ENCODE results near the gene ATP11B. TPM values are rescaled to one million over a fixed set of nuclear protein-coding genes. Genes with fewer than 3 reads are reported as not detected.

ATP11B gene
- polyA plus RNA-seq, 2 donors = 25.7 to 32.9 TPM

DNA sequence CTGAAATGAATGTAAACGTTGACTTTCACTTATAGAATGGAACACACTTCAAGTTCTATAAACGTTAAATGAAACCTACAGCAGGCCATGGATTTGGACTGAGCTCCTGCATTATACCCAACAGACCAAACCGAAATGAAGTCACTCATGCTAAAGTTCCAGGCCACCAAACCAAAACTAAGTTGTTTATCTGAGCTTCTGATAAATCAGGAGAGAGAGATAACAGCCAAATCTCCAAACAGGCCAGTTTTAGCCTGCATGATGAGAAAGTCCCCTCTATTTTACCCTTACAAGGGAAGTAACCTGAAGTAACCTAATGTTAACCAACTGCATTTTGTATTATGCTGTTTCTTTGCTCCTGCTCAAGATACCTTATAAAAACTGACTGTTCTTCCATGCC is 142.5 kb downstream of the ATP11B start:
- WGBS, 2 donors = 64 to 68% methylated on average over 3 of the region's 3 CpGs

DNA sequence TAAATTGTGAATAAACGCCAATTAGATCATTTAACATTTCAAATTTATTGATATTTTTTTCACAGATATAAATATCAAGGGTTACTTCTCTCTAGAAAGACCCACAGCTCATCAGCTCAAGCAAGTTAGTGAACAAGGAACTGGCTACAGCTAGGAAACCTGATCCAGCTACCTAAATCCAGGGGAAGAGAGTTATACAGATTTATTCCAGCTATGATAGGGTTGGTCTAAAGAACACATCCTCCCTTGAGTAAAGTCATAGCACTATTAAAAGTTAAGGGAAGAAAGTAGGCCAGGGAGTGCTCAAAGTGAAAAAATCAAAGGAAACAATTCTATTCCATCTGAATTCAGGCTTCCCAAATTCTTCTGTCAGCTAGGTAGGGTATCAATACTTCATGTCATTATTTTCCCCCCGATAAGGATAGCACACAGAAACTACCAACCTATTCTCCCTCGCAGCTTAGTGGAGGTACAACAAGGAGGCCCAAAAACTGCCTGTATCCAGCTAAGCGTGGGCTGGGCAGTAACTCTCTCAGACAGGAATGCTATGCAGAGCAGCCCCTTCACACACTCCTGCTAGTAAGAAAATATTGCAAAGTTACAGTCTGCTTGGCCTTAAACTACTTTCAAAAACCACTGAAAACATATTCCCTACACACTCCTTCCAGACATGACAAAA is 143.1 kb downstream of the ATP11B start:
- H3K4me1 ChIP-seq (ENCODE audit: control insufficient read depth in 2 of 2, insufficient read depth in 2 of 2, low read length in 1 of 2) = no peaks in the 10 kb centered on the region
- no peak overlapping the region for H3K27ac ChIP-seq (ENCODE audit: low read depth in 2 of 2, low read length in 1 of 2)
- H3K27me3 ChIP-seq (ENCODE audit: control insufficient read depth in 1 of 2, insufficient read depth in 2 of 2, low read length in 2 of 2) = no peaks in the 10 kb centered on the region
- no peak overlapping the region for H3K4me3 ChIP-seq (ENCODE audit: low read depth in 1 of 2, low read length in 2 of 2)
- no peaks in the 10 kb centered on the region for H3K36me3 ChIP-seq (ENCODE audit: control insufficient read depth in 2 of 2, insufficient read depth in 2 of 2, low read length in 1 of 2)
- 92 to 95% methylated on average over 4 of the region's 4 CpGs for WGBS, 2 donors
- no peaks in the 10 kb centered on the region for H3K9me3 ChIP-seq (ENCODE audit: control insufficient read depth in 2 of 2, insufficient read depth in 1 of 2, low read depth in 1 of 2, low read length in 1 of 2)

More for the DNA sequence above, 142.5 kb downstream of the ATP11B start:
- no peaks in the 10 kb centered on the region for H3K9me3 ChIP-seq (ENCODE audit: control insufficient read depth in 2 of 2, insufficient read depth in 1 of 2, low read depth in 1 of 2, low read length in 1 of 2)
- H3K36me3 ChIP-seq (ENCODE audit: control insufficient read depth in 2 of 2, insufficient read depth in 2 of 2, low read length in 1 of 2) = no peaks in the 10 kb centered on the region
- H3K27ac ChIP-seq (ENCODE audit: low read depth in 2 of 2, low read length in 1 of 2) = no peak overlapping the region
- no peaks in the 10 kb centered on the region for H3K27me3 ChIP-seq (ENCODE audit: control insufficient read depth in 1 of 2, insufficient read depth in 2 of 2, low read length in 2 of 2)
- H3K4me3 ChIP-seq (ENCODE audit: low read depth in 1 of 2, low read length in 2 of 2) = no peak overlapping the region
- no peaks in the 10 kb centered on the region for H3K4me1 ChIP-seq (ENCODE audit: control insufficient read depth in 2 of 2, insufficient read depth in 2 of 2, low read length in 1 of 2)

DNA sequence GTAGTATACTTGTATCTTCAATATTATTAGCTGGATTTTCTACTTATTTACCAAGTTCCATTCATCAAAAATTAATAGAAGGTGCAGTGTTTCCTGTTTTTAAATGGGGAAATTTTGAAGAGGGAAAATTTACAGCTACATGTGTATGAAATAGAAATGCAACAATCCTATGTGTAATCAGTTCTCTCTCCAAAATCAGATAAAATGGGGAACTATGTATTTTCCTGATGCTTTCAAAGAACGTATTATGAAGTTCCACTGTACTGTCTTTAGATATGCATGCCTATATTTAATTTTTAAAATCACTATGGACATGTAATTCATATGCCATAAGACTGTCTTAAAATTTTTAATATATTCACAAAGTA is 143.6 kb downstream of the ATP11B start:
- H3K27me3 ChIP-seq (ENCODE audit: control insufficient read depth in 1 of 2, insufficient read depth in 2 of 2, low read length in 2 of 2) = no peaks in the 10 kb centered on the region
- H3K9me3 ChIP-seq (ENCODE audit: control insufficient read depth in 2 of 2, insufficient read depth in 1 of 2, low read depth in 1 of 2, low read length in 1 of 2) = no peaks in the 10 kb centered on the region
- no peak overlapping the region for H3K4me3 ChIP-seq (ENCODE audit: low read depth in 1 of 2, low read length in 2 of 2)
- no peaks in the 10 kb centered on the region for H3K36me3 ChIP-seq (ENCODE audit: control insufficient read depth in 2 of 2, insufficient read depth in 2 of 2, low read length in 1 of 2)
- WGBS, 2 donors = 85 to 90% methylated on average over 1 of the region's 1 CpG
- H3K27ac ChIP-seq (ENCODE audit: low read depth in 2 of 2, low read length in 1 of 2) = no peak overlapping the region
- no peaks in the 10 kb centered on the region for H3K4me1 ChIP-seq (ENCODE audit: control insufficient read depth in 2 of 2, insufficient read depth in 2 of 2, low read length in 1 of 2)

DNA sequence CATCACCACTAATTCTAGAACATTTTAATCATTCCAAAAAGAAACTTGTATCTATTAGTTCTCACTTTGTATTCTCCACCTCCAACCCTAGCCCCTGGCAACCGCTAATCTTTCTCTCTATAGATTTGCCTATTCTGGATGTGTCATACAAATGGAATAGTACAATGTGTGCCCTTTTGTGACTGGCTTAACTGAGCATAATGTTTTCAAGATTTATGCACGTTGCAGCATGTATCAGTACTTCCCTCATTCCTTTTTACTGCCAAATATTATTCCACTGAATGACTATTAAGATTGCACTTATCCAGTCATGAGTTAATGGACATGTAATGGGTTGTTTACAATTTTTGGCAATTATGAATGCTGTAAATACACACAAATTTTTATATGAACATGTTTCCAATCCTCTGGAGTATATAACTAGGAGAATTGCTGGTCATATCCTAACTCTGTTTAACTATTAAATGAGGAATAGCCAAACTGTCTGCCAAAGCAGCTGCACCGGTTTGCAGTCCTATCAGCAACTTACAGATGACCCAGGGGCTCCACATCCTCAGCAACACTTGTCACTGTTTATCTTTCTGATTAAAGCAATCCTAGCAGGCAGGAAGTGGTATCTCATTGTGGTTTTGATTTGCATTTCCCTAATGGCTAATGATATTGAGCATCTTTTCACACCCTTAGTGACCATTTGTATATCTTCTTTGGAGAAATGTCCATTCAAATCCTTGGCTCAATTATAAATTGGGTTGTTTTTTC is 144.2 kb downstream of the ATP11B start:
- H3K4me3 ChIP-seq (ENCODE audit: low read depth in 1 of 2, low read length in 2 of 2) = no peak overlapping the region
- H3K27ac ChIP-seq (ENCODE audit: low read depth in 2 of 2, low read length in 1 of 2) = no peak overlapping the region
- 49 to 70% methylated on average over 3 of the region's 3 CpGs for WGBS, 2 donors
- H3K9me3 ChIP-seq (ENCODE audit: control insufficient read depth in 2 of 2, insufficient read depth in 1 of 2, low read depth in 1 of 2, low read length in 1 of 2) = no peaks in the 10 kb centered on the region
- no peaks in the 10 kb centered on the region for H3K36me3 ChIP-seq (ENCODE audit: control insufficient read depth in 2 of 2, insufficient read depth in 2 of 2, low read length in 1 of 2)
- no peaks in the 10 kb centered on the region for H3K4me1 ChIP-seq (ENCODE audit: control insufficient read depth in 2 of 2, insufficient read depth in 2 of 2, low read length in 1 of 2)
- H3K27me3 ChIP-seq (ENCODE audit: control insufficient read depth in 1 of 2, insufficient read depth in 2 of 2, low read length in 2 of 2) = no peaks in the 10 kb centered on the region

DNA sequence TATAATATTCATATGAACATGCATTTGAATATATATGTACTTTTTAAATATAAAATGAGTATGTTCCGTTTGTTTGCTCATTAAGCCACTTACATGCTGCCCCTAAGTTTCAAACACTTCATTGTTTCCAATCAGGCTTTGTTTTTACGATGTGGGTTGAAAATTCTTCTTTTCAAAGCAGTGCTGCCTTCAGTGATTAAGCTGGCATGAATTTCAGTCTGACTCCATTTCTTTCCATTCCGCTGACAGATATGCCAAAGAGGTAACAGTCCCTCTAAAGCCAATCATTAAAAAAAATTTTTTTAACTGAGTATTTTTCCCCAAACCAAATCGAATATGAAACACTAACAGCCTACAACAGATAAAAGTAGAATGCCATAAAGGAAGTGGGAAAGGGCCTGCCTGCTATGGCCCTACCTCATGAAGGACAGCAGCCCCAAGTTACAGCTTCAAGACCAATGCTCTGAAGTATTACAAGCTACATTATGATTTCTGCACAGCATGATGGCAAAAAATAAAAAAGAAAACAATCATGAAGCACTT is 147.0 kb downstream of the ATP11B start:
- no peaks in the 10 kb centered on the region for H3K4me1 ChIP-seq (ENCODE audit: control insufficient read depth in 2 of 2, insufficient read depth in 2 of 2, low read length in 1 of 2)
- H3K36me3 ChIP-seq (ENCODE audit: control insufficient read depth in 2 of 2, insufficient read depth in 2 of 2, low read length in 1 of 2) = no peaks in the 10 kb centered on the region
- WGBS, 2 donors = 89 to 90% methylated on average over 4 of the region's 4 CpGs
- H3K9me3 ChIP-seq (ENCODE audit: control insufficient read depth in 2 of 2, insufficient read depth in 1 of 2, low read depth in 1 of 2, low read length in 1 of 2) = no peaks in the 10 kb centered on the region
- no peaks in the 10 kb centered on the region for H3K27me3 ChIP-seq (ENCODE audit: control insufficient read depth in 1 of 2, insufficient read depth in 2 of 2, low read length in 2 of 2)
- H3K4me3 ChIP-seq (ENCODE audit: low read depth in 1 of 2, low read length in 2 of 2) = no peak overlapping the region
- no peak overlapping the region for H3K27ac ChIP-seq (ENCODE audit: low read depth in 2 of 2, low read length in 1 of 2)

DNA sequence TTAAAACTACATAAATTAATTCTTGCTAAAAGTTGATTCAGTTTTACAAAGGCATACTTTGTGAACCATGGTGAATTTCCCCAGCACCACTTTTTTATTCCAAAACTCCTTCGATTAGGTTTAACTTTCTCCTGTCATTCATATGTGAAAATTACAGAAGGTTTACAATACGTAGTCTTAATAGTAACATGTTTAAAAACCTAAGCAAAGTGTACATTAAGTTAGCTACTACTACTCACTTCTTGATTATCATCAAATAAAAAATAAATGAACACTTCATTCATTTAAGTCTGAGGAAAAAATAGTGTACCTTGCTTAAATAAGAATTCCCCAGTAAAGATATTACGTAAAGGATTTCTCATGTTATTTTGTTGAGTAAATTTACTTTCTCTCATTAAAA is 148.4 kb downstream of the ATP11B start:
- H3K4me1 ChIP-seq (ENCODE audit: control insufficient read depth in 2 of 2, insufficient read depth in 2 of 2, low read length in 1 of 2) = no peaks in the 10 kb centered on the region

DNA sequence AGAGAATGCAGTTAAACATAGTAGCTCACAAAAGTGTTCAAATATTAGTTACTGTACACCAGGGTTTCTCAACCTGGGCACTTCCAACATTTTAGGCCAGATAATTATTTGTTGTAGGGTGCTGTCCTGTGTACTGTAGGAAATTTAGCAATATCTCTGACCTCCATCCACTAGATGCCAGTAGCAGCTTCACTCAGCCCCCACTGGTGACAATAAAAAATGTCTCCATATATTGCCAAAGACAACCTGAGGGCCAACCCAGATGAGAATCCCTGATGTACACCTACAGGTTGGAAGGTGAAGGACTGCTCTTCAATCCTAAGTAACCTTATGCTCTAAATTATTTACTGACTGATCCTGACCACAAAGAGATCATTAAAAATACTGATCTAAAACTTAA is 154.6 kb downstream of the ATP11B start:
- H3K27ac ChIP-seq (ENCODE audit: low read depth in 2 of 2, low read length in 1 of 2) = no peak overlapping the region
- H3K4me3 ChIP-seq (ENCODE audit: low read depth in 1 of 2, low read length in 2 of 2) = no peak overlapping the region
- H3K4me1 ChIP-seq (ENCODE audit: control insufficient read depth in 2 of 2, insufficient read depth in 2 of 2, low read length in 1 of 2) = no peaks in the 10 kb centered on the region
- peaks cover 0 to 2% of the 10 kb centered on the region in 2 donors for H3K36me3 ChIP-seq (ENCODE audit: control insufficient read depth in 2 of 2, insufficient read depth in 2 of 2, low read length in 1 of 2)
- no peaks in the 10 kb centered on the region for H3K27me3 ChIP-seq (ENCODE audit: control insufficient read depth in 1 of 2, insufficient read depth in 2 of 2, low read length in 2 of 2)
- H3K9me3 ChIP-seq (ENCODE audit: control insufficient read depth in 2 of 2, insufficient read depth in 1 of 2, low read depth in 1 of 2, low read length in 1 of 2) = no peaks in the 10 kb centered on the region

More for the DNA sequence above, 148.4 kb downstream of the ATP11B start:
- Histone ChIP-seq H3K36me3 (ENCODE audit: control insufficient read depth in 2 of 2, insufficient read depth in 2 of 2, low read length in 1 of 2) (peaks cover 0 to 2% of the 10 kb centered on the region in 2 donors), H3K9me3 (ENCODE audit: control insufficient read depth in 2 of 2, insufficient read depth in 1 of 2, low read depth in 1 of 2, low read length in 1 of 2) (no peaks in the 10 kb centered on the region), H3K27ac (ENCODE audit: low read depth in 2 of 2, low read length in 1 of 2) (no peak overlapping the region), H3K27me3 (ENCODE audit: control insufficient read depth in 1 of 2, insufficient read depth in 2 of 2, low read length in 2 of 2) (no peaks in the 10 kb centered on the region), H3K4me3 (ENCODE audit: low read depth in 1 of 2, low read length in 2 of 2) (no peak overlapping the region)
- 95 to 99% methylated on average over 3 of the region's 3 CpGs for WGBS, 2 donors

DNA sequence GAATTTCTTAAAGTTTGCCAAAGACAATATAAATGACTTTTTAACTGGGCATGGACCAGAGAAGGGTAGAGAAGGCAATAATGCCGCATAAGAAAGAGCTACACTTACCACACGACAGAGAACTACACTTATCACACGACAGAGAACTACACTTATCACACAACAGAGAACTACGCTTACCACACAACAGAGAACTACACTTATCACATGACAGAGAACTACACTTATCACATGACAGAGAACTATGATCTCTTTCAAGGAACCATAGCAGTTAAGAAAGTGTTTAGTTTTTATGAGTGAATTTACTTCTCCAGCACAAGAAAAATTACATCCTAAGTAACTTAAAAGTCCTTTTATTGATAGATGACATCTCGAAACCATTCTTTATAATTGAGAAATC is 155.0 kb downstream of the ATP11B start:
- Histone ChIP-seq H3K27ac (ENCODE audit: low read depth in 2 of 2, low read length in 1 of 2) (no peak overlapping the region), H3K4me3 (ENCODE audit: low read depth in 1 of 2, low read length in 2 of 2) (no peak overlapping the region), H3K36me3 (ENCODE audit: control insufficient read depth in 2 of 2, insufficient read depth in 2 of 2, low read length in 1 of 2) (peaks cover 0 to 2% of the 10 kb centered on the region in 2 donors), H3K27me3 (ENCODE audit: control insufficient read depth in 1 of 2, insufficient read depth in 2 of 2, low read length in 2 of 2) (no peaks in the 10 kb centered on the region), H3K9me3 (ENCODE audit: control insufficient read depth in 2 of 2, insufficient read depth in 1 of 2, low read depth in 1 of 2, low read length in 1 of 2) (no peaks in the 10 kb centered on the region), H3K4me1 (ENCODE audit: control insufficient read depth in 2 of 2, insufficient read depth in 2 of 2, low read length in 1 of 2) (no peaks in the 10 kb centered on the region)
- 94 to 96% methylated on average over 5 of the region's 5 CpGs for WGBS, 2 donors

DNA sequence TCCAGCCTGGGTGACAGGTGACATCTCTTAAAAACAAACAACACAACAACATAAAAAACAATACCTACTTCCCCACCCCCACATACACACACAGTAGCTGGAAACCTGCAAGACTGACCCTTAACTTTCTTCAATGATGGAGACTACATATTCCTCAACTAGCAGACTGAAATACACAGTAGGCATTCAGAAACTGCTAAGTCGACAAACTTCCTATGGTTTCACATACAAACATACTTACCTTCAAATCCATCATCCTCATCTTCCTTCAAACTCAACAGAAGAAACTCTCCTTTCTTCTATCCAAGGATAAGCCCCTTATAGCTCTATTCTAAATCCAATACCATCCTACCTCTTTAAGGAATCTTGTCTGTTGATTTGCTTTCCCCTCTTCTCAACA is 156.4 kb downstream of the ATP11B start:
- Histone ChIP-seq H3K27ac (ENCODE audit: low read depth in 2 of 2, low read length in 1 of 2) (no peak overlapping the region), H3K36me3 (ENCODE audit: control insufficient read depth in 2 of 2, insufficient read depth in 2 of 2, low read length in 1 of 2) (peaks cover 0 to 2% of the 10 kb centered on the region in 2 donors), H3K4me1 (ENCODE audit: control insufficient read depth in 2 of 2, insufficient read depth in 2 of 2, low read length in 1 of 2) (no peaks in the 10 kb centered on the region), H3K4me3 (ENCODE audit: low read depth in 1 of 2, low read length in 2 of 2) (no peak overlapping the region), H3K9me3 (ENCODE audit: control insufficient read depth in 2 of 2, insufficient read depth in 1 of 2, low read depth in 1 of 2, low read length in 1 of 2) (no peaks in the 10 kb centered on the region), H3K27me3 (ENCODE audit: control insufficient read depth in 1 of 2, insufficient read depth in 2 of 2, low read length in 2 of 2) (no peaks in the 10 kb centered on the region)
- 93 to 95% methylated on average over 1 of the region's 1 CpG for WGBS, 2 donors

All from esophagus (tissue), 2 donors.